Measurements from ENCODE around the gene MFAP4. TPM values are rescaled to one million over a fixed set of nuclear protein-coding genes. Genes with fewer than 3 reads are reported as not detected.

The MFAP4 gene
- total RNA-seq, 1 donor from 2014 or later, result 179 TPM

DNA sequence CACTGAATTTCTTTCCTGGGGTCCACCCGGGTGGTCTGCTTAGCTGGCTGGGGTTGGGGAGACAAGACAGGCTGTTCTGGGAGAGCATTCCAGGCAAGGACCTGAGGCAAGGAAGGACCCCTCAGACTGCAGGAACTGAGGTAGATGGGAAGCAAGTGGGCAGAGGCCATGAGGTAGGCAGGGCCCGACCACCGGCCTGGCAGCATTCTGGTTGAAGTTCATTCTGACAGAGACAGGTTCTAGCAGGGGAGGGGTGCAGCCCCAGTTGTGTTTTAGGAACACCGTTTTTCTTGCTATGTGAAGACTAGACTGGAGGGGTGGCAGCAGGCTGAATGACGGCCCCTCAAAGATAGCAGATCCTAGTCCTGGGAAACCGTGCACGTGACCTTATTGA, 41.9 kb downstream of the MFAP4 start:
- no peak overlapping the region for H3K4me3 ChIP-seq
- TF ChIP-seq, protein P1, sequence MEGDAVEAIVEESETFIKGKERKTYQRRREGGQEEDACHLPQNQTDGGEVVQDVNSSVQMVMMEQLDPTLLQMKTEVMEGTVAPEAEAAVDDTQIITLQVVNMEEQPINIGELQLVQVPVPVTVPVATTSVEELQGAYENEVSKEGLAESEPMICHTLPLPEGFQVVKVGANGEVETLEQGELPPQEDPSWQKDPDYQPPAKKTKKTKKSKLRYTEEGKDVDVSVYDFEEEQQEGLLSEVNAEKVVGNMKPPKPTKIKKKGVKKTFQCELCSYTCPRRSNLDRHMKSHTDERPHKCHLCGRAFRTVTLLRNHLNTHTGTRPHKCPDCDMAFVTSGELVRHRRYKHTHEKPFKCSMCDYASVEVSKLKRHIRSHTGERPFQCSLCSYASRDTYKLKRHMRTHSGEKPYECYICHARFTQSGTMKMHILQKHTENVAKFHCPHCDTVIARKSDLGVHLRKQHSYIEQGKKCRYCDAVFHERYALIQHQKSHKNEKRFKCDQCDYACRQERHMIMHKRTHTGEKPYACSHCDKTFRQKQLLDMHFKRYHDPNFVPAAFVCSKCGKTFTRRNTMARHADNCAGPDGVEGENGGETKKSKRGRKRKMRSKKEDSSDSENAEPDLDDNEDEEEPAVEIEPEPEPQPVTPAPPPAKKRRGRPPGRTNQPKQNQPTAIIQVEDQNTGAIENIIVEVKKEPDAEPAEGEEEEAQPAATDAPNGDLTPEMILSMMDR (IDR thresholded peaks at IDR 0.05), result no peak
- ATAC-seq (no peak), DNase-seq (no peak)
- H3K27me3 ChIP-seq (ENCODE audit: low read depth), result no peaks in the 10 kb centered on the region
- no peaks in the 10 kb centered on the region for H3K9me3 ChIP-seq
- no peaks in the 10 kb centered on the region for H3K4me1 ChIP-seq
- intact Hi-C loops (cut with DNase I), result no loop called here
- H3K27ac ChIP-seq, result no peak overlapping the region
- no peaks in the 10 kb centered on the region for H3K36me3 ChIP-seq

DNA sequence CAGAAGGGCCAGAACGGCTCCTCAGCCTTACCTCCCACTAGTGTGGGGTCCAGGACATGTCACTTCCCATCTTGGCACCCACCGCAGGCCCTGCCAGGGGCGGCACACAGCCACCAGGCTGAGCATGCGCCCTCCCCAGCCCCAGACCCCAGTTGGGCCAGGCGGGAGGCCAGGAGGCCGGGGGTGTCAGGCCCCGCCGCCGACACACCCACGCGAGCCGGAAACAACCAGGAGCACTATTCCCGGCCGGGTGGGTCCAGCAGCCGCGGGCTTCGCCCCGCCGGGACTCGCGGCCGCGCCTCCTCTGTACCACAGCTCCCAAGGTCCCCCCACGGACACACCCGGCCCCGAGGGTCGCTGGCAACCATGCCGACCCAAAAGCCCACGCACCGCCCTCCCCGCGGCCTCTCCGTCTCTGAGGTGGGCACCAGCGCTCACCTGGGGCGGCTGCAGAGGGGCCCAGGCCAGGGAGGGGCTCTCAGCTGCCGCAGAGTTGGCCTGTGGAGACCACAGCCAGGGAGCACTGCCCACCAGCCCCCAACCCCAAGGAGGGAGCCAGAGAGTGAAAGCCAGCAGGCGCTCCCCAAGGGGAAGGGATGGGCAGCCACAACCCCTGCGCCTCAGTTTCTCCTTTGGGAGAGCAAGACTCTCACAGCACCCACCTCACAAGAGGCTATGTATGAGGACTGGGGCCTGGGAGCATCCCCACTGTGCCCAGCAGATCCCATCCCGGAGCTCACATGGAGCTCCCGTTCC, 42.5 kb downstream of the MFAP4 start:
- DNase-seq (no peak), ATAC-seq (no peak)
- Histone ChIP-seq H3K36me3 (no peaks in the 10 kb centered on the region), H3K27me3 (ENCODE audit: low read depth) (no peaks in the 10 kb centered on the region), H3K9me3 (no peaks in the 10 kb centered on the region), H3K27ac (no peak overlapping the region), H3K4me1 (no peaks in the 10 kb centered on the region), H3K4me3 (no peak overlapping the region)
- TF ChIP-seq, protein P1 (IDR thresholded peaks at IDR 0.05), result no peak
- intact Hi-C loops (cut with DNase I), result no loop called here

DNA sequence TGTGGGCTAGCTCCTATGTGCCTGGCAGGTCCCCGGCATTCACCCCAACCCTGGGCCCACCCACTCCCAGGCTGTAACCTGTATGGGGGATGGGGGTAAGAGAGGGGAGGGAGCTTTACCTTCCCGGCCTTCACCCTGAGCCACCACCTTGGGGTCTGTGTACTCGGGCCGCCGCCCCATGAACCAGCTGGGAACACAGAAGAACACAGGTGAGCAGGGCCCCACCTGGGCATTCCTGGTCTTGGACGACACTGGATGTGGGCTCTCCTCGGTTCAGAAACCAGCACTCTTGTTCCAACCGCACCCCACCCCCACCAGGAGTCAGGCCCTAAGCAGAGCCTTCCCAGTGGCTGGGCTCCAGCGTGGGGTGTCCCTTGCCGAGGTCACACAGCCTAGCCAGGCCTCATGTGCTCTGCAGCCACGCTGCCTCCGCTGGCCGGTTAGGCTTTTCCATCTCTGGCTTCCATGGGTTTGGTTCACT, 43.3 kb downstream of the MFAP4 start:
- no peak for DNase-seq
- TF ChIP-seq, protein P1 (IDR thresholded peaks at IDR 0.05), result no peak
- no peak for ATAC-seq

DNA sequence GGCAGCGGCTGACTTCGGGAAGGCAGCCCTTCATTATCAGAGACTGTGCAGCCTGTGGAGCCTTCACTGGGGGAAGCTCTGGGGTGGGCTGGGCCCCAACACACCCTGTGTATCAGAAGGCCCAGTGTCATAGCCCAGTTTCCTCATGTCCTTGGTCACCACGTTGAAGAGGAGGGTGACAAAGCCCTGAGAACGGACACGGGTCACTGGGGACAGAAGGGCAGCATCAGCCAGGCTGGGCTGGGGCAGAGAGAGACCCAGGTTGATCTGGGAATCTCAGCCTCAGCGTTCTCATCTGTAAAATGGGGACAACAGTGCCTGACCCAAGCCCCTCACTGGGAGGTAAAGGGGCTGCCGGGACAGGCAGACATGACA, 43.7 kb downstream of the MFAP4 start:
- Histone ChIP-seq H3K27ac (no peak overlapping the region), H3K27me3 (ENCODE audit: low read depth) (no peaks in the 10 kb centered on the region), H3K4me3 (no peak overlapping the region), H3K9me3 (no peaks in the 10 kb centered on the region), H3K36me3 (no peaks in the 10 kb centered on the region), H3K4me1 (peaks cover under 1% of the 10 kb centered on the region)
- intact Hi-C loops (cut with DNase I), result no loop called here
- no peak for DNase-seq
- ATAC-seq, result no peak
- TF ChIP-seq, protein P1 (IDR thresholded peaks at IDR 0.05), result no peak

More for the DNA sequence above, 43.3 kb downstream of the MFAP4 start:
- H3K9me3 ChIP-seq, result no peaks in the 10 kb centered on the region
- H3K4me1 ChIP-seq, result no peaks in the 10 kb centered on the region
- no peaks in the 10 kb centered on the region for H3K27me3 ChIP-seq (ENCODE audit: low read depth)
- no peak overlapping the region for H3K4me3 ChIP-seq
- H3K27ac ChIP-seq, result no peak overlapping the region
- intact Hi-C loops (cut with DNase I), result no loop called here
- H3K36me3 ChIP-seq, result no peaks in the 10 kb centered on the region

DNA sequence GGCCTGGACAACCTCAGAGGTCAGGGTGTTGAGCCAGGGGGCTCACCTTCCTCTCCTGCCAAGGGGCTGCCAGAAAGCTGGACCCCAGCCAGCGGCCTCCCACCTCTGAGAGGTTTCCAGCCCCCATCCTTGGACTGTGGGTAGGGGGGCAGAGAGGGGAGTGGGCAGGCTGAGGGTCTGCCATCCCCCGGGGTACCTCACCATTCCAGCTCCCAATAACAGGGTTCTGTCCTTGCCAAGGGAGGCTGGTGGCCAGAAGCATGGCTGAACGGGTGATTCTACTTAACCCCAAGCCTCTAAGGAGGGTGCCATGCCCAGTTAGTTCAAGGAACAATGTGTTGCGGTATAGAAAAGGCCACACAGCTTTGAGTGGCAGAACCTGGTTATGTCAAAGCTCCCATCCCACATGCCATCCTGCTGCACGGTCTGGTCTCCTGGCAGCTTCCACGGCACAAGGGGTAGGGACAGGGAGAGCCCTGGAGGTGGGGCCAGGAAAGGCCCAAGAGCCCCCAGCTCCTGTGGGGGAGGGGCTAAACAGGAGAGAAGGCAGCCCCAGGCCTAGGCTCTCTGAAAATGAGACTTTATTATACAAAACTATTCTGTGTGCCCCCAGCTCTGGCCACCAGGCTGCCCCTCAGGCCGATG, 44.3 kb downstream of the MFAP4 start:
- intact Hi-C loops (cut with DNase I), result no loop called here
- peaks cover 5% of the 10 kb centered on the region for H3K4me1 ChIP-seq
- ATAC-seq (no peak), DNase-seq (no peak)
- TF ChIP-seq, protein P1 (IDR thresholded peaks at IDR 0.05), result no peak
- H3K27ac ChIP-seq, result no peak overlapping the region
- H3K9me3 ChIP-seq, result no peaks in the 10 kb centered on the region
- no peak overlapping the region for H3K4me3 ChIP-seq
- H3K27me3 ChIP-seq (ENCODE audit: low read depth), result no peaks in the 10 kb centered on the region
- no peaks in the 10 kb centered on the region for H3K36me3 ChIP-seq
